HCT116 (cell line): ENCODE data around the gene RTN1. TPM values are rescaled to one million over a fixed set of nuclear protein-coding genes. Genes with fewer than 3 reads are reported as not detected.

Experiments
- ATAC-seq: fragments of 200-7000 bp; cut with Tn5 transposase; 2 replicates; pipeline ENCODE4 v1.9.1; 2020; ENCODE audit warnings: mild to moderate bottlenecking, moderate library complexity
- Bru-seq: library from RNA; stranded (reverse); fragments of 400-500 nt; gene quantifications from one replicate; lab custom pipeline; 2021; lab: Mats Ljungman, UMichigan
- BruChase-seq, 2 experiments: library from RNA; stranded (reverse); fragments of 400-500 nt; gene quantifications; one replicate each; lab custom pipeline; 2021; lab: Mats Ljungman, UMichigan
- BruUV-seq: library from RNA; stranded (reverse); fragments of 400-500 nt; replicated peaks from 2 replicates; lab custom pipeline; 2021; lab: Mats Ljungman, UMichigan
- CTCF ChIA-PET: fragments of 300-600 bp; sonication (Branson Sonifier 250); formaldehyde crosslinking; loops from one replicate; lab custom pipeline; 2021; ENCODE audit warnings: antibody characterized with exemption; lab: Charles Lee
- POLR2A ChIA-PET: fragments of 300-600, 350-600 bp; sonication (Branson Sonifier 250); formaldehyde crosslinking; loops from one replicate; lab custom pipeline; 2021; ENCODE audit warnings: antibody characterized with exemption; lab: Charles Lee
- RAD21 ChIA-PET, 2 experiments: fragments of 300-600 bp; sonication (Branson Sonifier 250); formaldehyde crosslinking; loops; one replicate each; lab custom pipeline; 2023; ENCODE audit warnings: low total read pairs in 2 of 2; ENCODE audit not compliant: uncharacterized antibody in 2 of 2, unreplicated experiment in 2 of 2, low non-redundant PET in 1 of 2; lab: Charles Lee
- DNase-seq: peaks from one replicate; pipeline ENCODE4 v3.0.0-alpha.2; 2010; ENCODE audit warnings: low read depth, low spot score
- H2AFZ ChIP-seq: fragments of 200-600 bp; shearing (Covaris generic), sonication (generic); 2 replicates; pipeline ENCODE4 v1.6.1; 2017; ENCODE audit warnings: low read depth, mixed run types, mixed read lengths, antibody characterized with exemption, low read length; ENCODE audit not compliant: poor library complexity, severe bottlenecking
- H3K27ac ChIP-seq: 2 replicates; pipeline ENCODE4 v1.5.1; 2012; ENCODE audit warnings: low read depth, low read length
- H3K27me3 ChIP-seq: fragments of 200-600 bp; sonication (generic); 2 replicates; pipeline ENCODE4 v1.6.1; 2016; ENCODE audit warnings: mixed run types, low read length, mixed read lengths; ENCODE audit not compliant: insufficient read depth
- H3K36me3 ChIP-seq, 2 experiments: fragments of 200-500 bp in 1 of 2; fragments of 200-600 bp in 1 of 2; sonication (Bioruptor generic) in 1 of 2; sonication (generic) in 1 of 2; 2 replicates each; pipeline versions ENCODE4 v1.5.1 to v1.6.1; 2014 to 2016; ENCODE audit warnings: low read length in 2 of 2, inconsistent platforms in 1 of 2, mixed read lengths in 1 of 2, mixed run types in 1 of 2; ENCODE audit not compliant: insufficient read depth in 2 of 2, control insufficient read depth in 1 of 2
- H3K4me1 ChIP-seq, 2 experiments: fragments of 200-600 bp in 1 of 2; sonication (generic) in 1 of 2; 2 replicates each; pipeline versions ENCODE4 v1.5.1 to v1.6.1; 2012 to 2017; ENCODE audit warnings: low read length in 2 of 2, inconsistent platforms in 1 of 2, mild to moderate bottlenecking in 1 of 2, mixed read lengths in 1 of 2, mixed run types in 1 of 2, moderate library complexity in 1 of 2; ENCODE audit not compliant: insufficient read depth in 2 of 2, control insufficient read depth in 1 of 2
- H3K4me2 ChIP-seq: fragments of 200-600 bp; sonication (generic); 2 replicates; pipeline ENCODE4 v1.6.1; 2017; ENCODE audit warnings: mixed run types, low read length, mixed read lengths
- H3K4me3 ChIP-seq, 2 experiments: fragments of 200-600 bp in 1 of 2; sonication (generic) in 1 of 2; replicated peaks in 1 of 2; 2 replicates each; pipeline ENCODE4 v1.5.1; 2011 to 2016; ENCODE audit warnings: low read length in 2 of 2, control low read depth in 1 of 2, low read depth in 1 of 2, mild to moderate bottlenecking in 1 of 2, mixed read lengths in 1 of 2, mixed run types in 1 of 2
- H3K79me2 ChIP-seq: fragments of 200-600 bp; sonication (generic); 2 replicates; pipeline ENCODE4 v1.6.1; 2017; ENCODE audit warnings: mild to moderate bottlenecking, mixed run types, low read length, moderate library complexity, mixed read lengths; ENCODE audit not compliant: insufficient read depth
- H3K9ac ChIP-seq: fragments of 200-600 bp; sonication (generic); 2 replicates; pipeline ENCODE4 v1.6.1; 2016; ENCODE audit warnings: low read length, mixed read lengths
- H3K9me2 ChIP-seq: fragments of 200-600 bp; sonication (generic), shearing (Covaris generic); 2 replicates; pipeline ENCODE4 v1.6.1; 2017; ENCODE audit warnings: mixed run types, mild to moderate bottlenecking, moderate library complexity; ENCODE audit not compliant: insufficient read depth
- H3K9me3 ChIP-seq, 2 experiments: fragments of 200-500 bp in 1 of 2; fragments of 200-600 bp in 1 of 2; sonication (Bioruptor generic) in 1 of 2; sonication (generic) in 1 of 2; 2 replicates each; pipeline ENCODE4 v1.6.1; 2014 to 2017; ENCODE audit warnings: low read length in 2 of 2, mixed read lengths in 2 of 2, inconsistent platforms in 1 of 2, low read depth in 1 of 2, mild to moderate bottlenecking in 1 of 2, mixed run types in 1 of 2, moderate library complexity in 1 of 2; ENCODE audit not compliant: control insufficient read depth in 1 of 2, insufficient read depth in 1 of 2
- H4K20me1 ChIP-seq: fragments of 200-600 bp; sonication (generic), shearing (Covaris generic); 2 replicates; pipeline ENCODE4 v1.6.1; 2017; ENCODE audit warnings: mixed run types, mild to moderate bottlenecking, moderate library complexity; ENCODE audit not compliant: insufficient read depth
- CBX3 ChIP-seq: IDR thresholded peaks from 2 replicates; pipeline ENCODE4 v1.6.1; 2012; ENCODE audit warnings: low read depth
- CTCF ChIP-seq, 3 experiments: fragments of 200-600 bp in 1 of 3; sonication (generic) in 1 of 3; IDR thresholded peaks in 2 of 3; conservative IDR thresholded peaks in 1 of 3; 2 replicates each; pipeline ENCODE4 v1.5.1; 2012 to 2017; ENCODE audit warnings: low read depth in 2 of 3, low read length in 2 of 3, antibody characterized with exemption in 1 of 3, borderline replicate concordance in 1 of 3, control low read depth in 1 of 3, mild to moderate bottlenecking in 1 of 3, mixed read lengths in 1 of 3, mixed run types in 1 of 3, moderate library complexity in 1 of 3; ENCODE audit not compliant: insufficient read depth in 1 of 3
- EGR1 ChIP-seq: IDR thresholded peaks from 2 replicates; pipeline ENCODE4 v1.6.1; 2012; ENCODE audit warnings: low read depth
- ELF1 ChIP-seq: IDR thresholded peaks from 2 replicates; pipeline ENCODE4 v1.6.1; 2012; ENCODE audit warnings: low read depth, borderline replicate concordance
- EZH2 ChIP-seq: fragments of 200-600 bp; sonication (generic); IDR thresholded peaks from 2 replicates; pipeline ENCODE4 v1.6.1; 2017; ENCODE audit warnings: antibody characterized with exemption, mixed run types
- EZH2phosphoT487 ChIP-seq: fragments of 200-600 bp; IDR thresholded peaks from 2 replicates; pipeline ENCODE4 v1.6.1; 2018; ENCODE audit warnings: antibody characterized with exemption, borderline replicate concordance
- MAX ChIP-seq: IDR thresholded peaks from 2 replicates; pipeline ENCODE4 v1.6.1; 2012
- POLR2A ChIP-seq: IDR thresholded peaks from 2 replicates; pipeline ENCODE4 v1.7.0; 2011; ENCODE audit warnings: borderline replicate concordance; ENCODE audit not compliant: insufficient read depth, insufficient read length; ENCODE audit errors: extremely low read depth
- POLR2AphosphoS5 ChIP-seq: IDR thresholded peaks from 2 replicates; pipeline ENCODE4 v1.6.1; 2011; ENCODE audit warnings: mild to moderate bottlenecking, low read depth, low read length, moderate library complexity
- RAD21 ChIP-seq: IDR thresholded peaks from 2 replicates; pipeline ENCODE4 v1.6.1; 2012; ENCODE audit warnings: low read depth, mild to moderate bottlenecking
- REST ChIP-seq: IDR thresholded peaks from 2 replicates; pipeline ENCODE4 v1.6.1; 2012; ENCODE audit warnings: low read depth
- SIN3A ChIP-seq: IDR thresholded peaks from 2 replicates; pipeline ENCODE4 v1.6.1; 2012; ENCODE audit warnings: low read depth
- SRF ChIP-seq: IDR thresholded peaks from 2 replicates; pipeline ENCODE4 v1.6.1; 2012; ENCODE audit warnings: low read depth
- YY1 ChIP-seq: IDR thresholded peaks from 2 replicates; pipeline ENCODE4 v1.6.1; 2011; ENCODE audit warnings: low read length, low read depth, moderate library complexity, mild to moderate bottlenecking; ENCODE audit not compliant: insufficient replicate concordance; ENCODE audit errors: extremely low read depth
- ZNF274 ChIP-seq: fragments of 200-500 bp; sonication (Bioruptor generic); IDR thresholded peaks from 2 replicates; pipeline ENCODE4 v1.6.1; 2014; ENCODE audit warnings: mild to moderate bottlenecking, low read depth, low read length, inconsistent platforms
- intact Hi-C: fragments of 100-400 bp; cut with micrococcal nuclease; formaldehyde crosslinking; loops from 2 replicates; pipeline ENCODE4 v1.10.0; 2022
- long read RNA-seq: library from polyadenylated mRNA; unstranded; transcript quantifications from one replicate; pipeline ENCODE4 v2.0.0, GENCODE V29; 2021; ENCODE audit not compliant: unreplicated experiment
- polyA plus RNA-seq: library from polyadenylated mRNA; unstranded; fragments of >200 nt; gene quantifications from 2 replicates; pipeline ENCODE4 v1.2.1, GENCODE V29; 2012; ENCODE audit warnings: missing spikeins
- total RNA-seq: library from RNA; stranded (reverse); gene quantifications from one replicate; pipeline ENCODE4 v1.2.1, GENCODE V29; 2021; ENCODE audit not compliant: unreplicated experiment

RTN1 gene
- total RNA-seq (0.57 TPM), Bru-seq, nascent RNA (percentile 23 among the genes with signal in this experiment), BruChase-seq, experiment 1, labeled RNA remaining after a 6-hour chase (percentile 17 among the genes with signal in this experiment), BruChase-seq, experiment 2, labeled RNA remaining after a 2-hour chase (percentile 27 among the genes with signal in this experiment)
- 0.29 and 0.38 TPM in 2 replicates for polyA plus RNA-seq
- long read RNA-seq, partial matches to known transcripts, result 0 of 2 reads
- long read RNA-seq, other reads (novel, unspliced or antisense), result 1 of 2 reads

- ChIA-PET POLR2A (no interaction called here), CTCF (no interaction called here), RAD21 (no interaction called here)
- Histone ChIP-seq H3K9ac (no peak within 1 kb of the TSS), H3K4me1 (no peaks in the 10 kb centered on the region), H3K27ac (no peak within 1 kb of the TSS), H3K27me3 (peaks cover 7% of the 10 kb centered on the region; the same call in 1 of the 2 replicates), H4K20me1 (no peaks in the 10 kb centered on the region), H3K36me3 (no peaks in the 10 kb centered on the region), H3K9me3 (no peaks in the 10 kb centered on the region), H3K4me3 (peak within 1 kb of the TSS; percentile 19 to 41), H3K9me2 (no peaks in the 10 kb centered on the region), H2AFZ (peak within 1 kb of the TSS; percentile 54), H3K4me2 (peak within 1 kb of the TSS; percentile 64), H3K79me2 (no peaks in the 10 kb centered on the region)
- BruUV-seq, result no TSS peak
- TF ChIP-seq SRF (no peak), POLR2A (no peak), CBX3 (no peak), ELF1 (no peak), POLR2AphosphoS5 (no peak), REST (no peak), RAD21 (no peak), MAX (no peak), SIN3A (no peak), EZH2phosphoT487 (no peak), ZNF274 (no peak), EZH2 (no peak), YY1 (no peak), EGR1 (no peak), CTCF (IDR thresholded peaks at IDR 0.05 in 2 of 3, conservative IDR thresholded peaks at IDR 0.05 in 1 of 3; ENCODE audit: borderline replicate concordance in 1 of 3, insufficient read depth in 1 of 3, low read depth in 2 of 3, low read length in 2 of 3) (no peak)
- no peak for DNase-seq
- intact Hi-C loops, result no loop called here
- ATAC-seq, result peak; percentile 90
Measured at GRCh38 chr14:59870277-59871165, at the start of gene RTN1. TSS of gene RTN1 (minus strand) at chr14:59870776. CDS start at chr14:59870630, 146 bp downstream.
